Activated CD8-positive, alpha-beta memory T cell treated with anti-CD3 and anti-CD28 coated beads, Interleukin-2, amount 50 U/mL, for 48 hours (primary cell): ENCODE results near the gene ITLN2.
"Not testable (repeated sequence)": the region's sequence is repeated elsewhere in the genome, so short reads cannot be mapped to it uniquely, and the experiment has no call there.

ENCODE experiments used
- DNase-seq: peaks from one replicate; pipeline ENCODE4 v3.0.0-alpha.2; 2020

The ITLN2 gene

DNA sequence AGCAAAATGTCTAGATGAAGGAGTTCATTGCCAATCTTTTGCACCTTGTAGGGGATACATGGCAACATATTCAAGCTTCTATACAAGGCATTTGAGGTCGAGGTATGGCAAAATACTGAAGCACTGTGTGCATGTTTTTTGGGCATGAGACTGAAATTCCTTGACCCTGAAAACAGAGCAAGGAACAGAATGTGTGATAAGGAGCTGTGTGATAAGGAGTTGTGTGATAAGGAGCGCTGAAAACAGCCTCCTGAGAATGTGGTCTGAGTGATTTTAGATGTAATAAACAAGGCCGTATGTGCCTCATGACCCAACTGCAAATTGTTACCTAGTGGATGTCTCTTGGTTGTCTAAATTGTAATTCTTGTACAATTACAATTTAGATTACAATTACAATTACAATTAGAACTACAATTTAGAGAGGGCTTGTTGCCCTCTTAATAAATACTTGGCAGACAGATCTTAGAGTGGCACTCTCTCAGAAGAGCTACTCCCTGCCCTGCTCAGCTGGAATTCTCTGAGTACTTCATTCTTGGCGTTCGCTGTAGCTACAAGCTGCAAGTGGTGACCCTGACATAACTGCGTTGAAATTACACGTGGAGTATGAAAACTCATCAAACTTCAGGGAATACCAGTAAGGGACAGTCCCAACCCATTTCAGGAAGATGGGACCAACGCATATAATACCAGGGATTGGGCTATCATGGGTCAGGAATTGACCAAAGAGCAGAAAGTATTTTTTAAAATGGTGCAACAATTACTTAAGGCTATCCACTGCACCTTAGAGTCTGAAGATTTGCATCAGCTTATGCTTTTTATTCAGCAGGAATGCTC lies 49.6 kb downstream of the ITLN2 start:
- no peak for DNase-seq

DNA sequence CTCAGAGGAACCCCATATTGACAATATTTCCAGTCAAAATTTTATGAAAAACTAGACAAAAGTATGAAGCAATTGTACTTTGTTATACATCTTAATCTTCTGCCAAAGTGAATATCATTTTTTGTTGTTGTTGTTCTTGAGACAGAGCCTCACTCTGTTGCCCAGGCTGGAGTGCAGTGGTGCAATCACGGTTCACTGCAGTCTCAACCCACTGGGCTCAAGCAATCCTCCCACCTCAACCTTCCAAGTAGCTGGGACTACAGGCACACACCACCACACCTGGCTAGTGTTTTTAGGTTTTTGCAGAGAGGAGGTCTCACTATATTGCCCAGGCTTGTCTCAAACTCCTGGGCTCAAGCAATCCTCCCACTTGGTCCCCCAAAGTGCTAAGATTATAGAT lies 52.4 kb downstream of the ITLN2 start:
- DNase-seq, result not testable (repeated sequence)

DNA sequence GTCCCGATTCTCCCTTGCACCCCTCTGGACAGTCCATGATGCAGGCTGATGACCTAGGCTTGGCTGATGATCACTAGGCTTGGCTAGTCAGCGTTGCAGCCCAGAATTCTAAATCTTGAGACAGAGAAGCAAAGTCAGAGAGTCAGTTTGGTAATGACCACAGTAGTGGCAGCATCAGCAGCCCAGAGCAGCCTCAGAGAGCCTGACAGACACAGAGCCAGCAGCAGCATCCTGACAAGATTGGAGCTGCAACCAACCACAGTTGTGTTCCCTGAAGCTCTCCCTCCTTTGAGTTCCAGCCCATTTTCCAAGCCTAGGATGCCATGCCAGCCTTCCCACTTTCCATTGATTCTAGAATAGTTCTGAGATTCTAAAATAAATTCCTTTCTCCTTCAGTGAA lies 52.8 kb downstream of the ITLN2 start:
- no peak for DNase-seq

DNA sequence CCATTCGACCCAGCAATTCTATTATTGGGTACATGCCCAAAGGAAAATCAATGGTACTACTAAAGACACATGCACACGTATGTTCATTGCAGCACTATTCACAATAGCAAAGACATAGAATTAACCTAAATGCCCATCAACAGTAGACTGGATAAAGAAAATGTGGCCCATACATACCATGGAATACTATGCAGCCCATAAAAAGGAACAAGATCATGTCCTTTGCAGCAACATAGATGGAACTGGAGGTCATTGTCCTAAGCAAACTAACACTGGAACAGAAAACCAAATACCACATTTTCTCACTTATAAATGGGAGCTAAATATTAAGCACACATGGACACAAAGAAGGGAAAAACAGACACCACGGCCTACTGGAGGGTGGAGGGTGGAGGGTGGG lies 53.9 kb downstream of the ITLN2 start:
- DNase-seq, result not testable (repeated sequence)
